Activated CD4-positive, CD25-positive, alpha-beta regulatory T cell treated with anti-CD3 and anti-CD28 coated beads, Interleukin-2, amount 50 U/mL, for 24 hours (primary cell): ENCODE results near the gene ATG14.
"Not testable (repeated sequence)": the region's sequence is repeated elsewhere in the genome, so short reads cannot be mapped to it uniquely, and the experiment has no call there.

ENCODE experiments used
- ATAC-seq, 2 donors: fragments of 150-1000 bp; cut with Tn5 transposase; one replicate each; pipeline ENCODE4 v1.10.0; 2021; ENCODE audit warnings: mild to moderate bottlenecking in 1 of 2, moderate library complexity in 1 of 2

ATG14 gene, protein sequence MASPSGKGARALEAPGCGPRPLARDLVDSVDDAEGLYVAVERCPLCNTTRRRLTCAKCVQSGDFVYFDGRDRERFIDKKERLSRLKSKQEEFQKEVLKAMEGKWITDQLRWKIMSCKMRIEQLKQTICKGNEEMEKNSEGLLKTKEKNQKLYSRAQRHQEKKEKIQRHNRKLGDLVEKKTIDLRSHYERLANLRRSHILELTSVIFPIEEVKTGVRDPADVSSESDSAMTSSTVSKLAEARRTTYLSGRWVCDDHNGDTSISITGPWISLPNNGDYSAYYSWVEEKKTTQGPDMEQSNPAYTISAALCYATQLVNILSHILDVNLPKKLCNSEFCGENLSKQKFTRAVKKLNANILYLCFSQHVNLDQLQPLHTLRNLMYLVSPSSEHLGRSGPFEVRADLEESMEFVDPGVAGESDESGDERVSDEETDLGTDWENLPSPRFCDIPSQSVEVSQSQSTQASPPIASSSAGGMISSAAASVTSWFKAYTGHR

DNA sequence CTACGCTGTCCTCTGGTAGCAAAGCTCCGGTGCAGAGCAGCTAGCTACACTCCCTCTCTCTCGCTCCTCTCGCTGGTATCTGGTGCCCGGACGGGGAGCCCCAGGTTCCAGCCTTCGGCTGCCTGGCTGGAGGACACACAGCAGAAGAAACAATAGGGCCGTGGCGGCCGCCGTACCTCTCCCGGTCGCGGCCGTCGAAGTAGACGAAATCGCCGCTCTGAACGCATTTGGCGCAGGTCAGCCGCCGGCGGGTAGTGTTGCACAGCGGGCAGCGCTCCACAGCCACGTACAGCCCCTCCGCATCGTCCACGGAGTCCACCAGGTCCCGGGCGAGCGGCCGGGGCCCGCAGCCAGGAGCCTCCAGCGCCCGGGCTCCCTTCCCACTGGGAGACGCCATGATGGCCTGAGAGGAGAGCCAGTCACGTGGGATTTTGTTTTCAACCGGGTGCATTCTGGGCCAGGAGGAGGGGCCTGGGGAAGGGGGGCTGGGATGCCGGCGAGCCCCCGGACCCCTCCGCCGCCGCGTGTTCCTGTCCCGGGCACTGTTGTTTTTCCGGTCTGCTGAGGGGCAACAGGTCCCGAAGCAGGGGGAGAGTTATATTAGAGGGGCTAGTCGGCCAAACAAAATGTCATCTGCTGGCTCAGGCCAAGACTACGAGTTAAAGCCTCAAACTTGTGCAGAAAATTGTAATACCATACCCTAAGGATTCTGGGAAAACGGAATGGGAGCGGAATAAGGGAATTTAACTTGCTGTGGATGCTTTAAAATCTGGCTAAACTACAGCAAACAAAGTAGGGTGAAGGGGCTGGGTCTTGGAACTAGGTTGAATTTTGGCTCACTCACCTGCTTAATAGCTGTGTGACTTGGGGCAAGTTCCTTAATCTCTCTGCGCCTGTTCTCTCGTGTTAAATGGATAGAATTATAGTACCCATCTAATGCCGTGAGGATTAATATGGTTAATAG is at the start of gene ATG14:
TSS of gene ATG14 (minus strand) at position 405 of the 964 bp plus-strand sequence. CDS start at position 397, 8 bp downstream.
- peak; percentile 97 to 98 for ATAC-seq

DNA sequence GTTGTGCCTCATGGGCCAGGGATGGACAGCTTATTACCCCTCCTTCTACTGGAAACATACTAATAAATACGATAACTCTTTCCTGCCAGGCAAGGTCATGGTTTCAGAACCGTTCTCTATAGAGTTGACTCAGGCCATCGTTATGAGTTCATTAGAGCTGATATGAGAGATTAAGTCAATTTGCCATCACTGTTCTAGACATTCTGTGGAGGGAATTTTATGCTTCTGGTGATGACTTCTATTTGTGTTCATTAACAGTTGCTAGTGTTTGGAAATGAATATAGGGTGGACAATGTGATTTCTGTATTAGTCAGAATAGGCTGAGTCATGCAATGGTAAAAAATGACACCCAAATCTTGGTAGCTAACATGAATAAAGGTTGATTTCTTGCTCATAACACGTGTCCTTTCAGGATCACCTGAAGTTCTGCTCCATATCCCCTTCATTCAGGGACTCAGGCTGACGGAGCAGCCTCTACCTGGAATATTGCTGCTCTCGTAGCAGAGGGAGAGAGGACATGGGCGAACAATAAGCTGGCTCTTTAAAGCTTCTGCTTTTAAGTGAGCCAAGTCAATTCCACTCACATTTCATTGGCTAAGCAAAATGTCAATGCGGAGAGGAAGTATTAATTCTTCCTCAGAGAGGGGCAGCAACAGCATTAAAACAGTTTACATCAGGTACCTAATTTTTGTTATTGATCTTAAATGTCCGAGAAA is 47.3 kb upstream of the ATG14 start:
- ATAC-seq: peak; percentile 84 to 89

DNA sequence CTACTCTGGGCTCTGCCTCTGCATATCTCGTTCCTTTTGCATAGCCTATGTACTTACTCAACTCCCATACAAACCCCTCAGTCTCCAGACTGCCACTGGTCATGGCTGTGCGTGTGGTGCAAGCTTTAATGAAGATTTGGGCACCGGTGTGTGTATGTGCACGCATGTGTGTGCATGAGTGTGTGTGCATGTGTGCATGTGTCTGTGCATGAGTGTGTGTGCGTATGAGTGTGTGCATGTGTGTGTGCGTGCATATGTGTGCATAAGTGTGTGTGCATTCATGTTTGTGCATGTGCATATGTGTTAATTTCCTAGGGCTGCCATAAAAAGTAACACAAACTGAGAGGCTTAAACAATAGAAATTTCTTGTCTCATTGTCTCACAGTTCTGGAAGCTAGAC is 45.9 kb upstream of the ATG14 start:
- no peak for ATAC-seq

DNA sequence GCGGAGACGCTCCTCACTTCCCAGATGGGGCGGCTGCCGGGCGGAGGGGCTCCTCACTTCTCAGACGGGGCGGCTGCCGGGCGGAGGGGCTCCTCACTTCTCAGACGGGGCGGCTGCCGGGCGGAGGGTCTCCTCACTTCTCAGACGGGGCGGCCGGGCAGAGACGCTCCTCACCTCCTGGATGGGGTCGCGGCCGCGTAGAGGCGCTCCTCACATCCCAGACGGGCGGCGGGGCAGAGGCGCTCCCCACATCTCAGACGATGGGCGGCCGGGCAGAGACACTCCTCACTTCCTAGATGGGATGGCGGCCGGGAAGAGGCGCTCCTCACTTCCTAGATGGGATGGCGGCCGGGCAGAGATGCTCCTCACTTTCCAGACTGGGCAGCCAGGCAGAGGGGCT is 44.8 kb upstream of the ATG14 start:
- ATAC-seq: not testable (repeated sequence)

DNA sequence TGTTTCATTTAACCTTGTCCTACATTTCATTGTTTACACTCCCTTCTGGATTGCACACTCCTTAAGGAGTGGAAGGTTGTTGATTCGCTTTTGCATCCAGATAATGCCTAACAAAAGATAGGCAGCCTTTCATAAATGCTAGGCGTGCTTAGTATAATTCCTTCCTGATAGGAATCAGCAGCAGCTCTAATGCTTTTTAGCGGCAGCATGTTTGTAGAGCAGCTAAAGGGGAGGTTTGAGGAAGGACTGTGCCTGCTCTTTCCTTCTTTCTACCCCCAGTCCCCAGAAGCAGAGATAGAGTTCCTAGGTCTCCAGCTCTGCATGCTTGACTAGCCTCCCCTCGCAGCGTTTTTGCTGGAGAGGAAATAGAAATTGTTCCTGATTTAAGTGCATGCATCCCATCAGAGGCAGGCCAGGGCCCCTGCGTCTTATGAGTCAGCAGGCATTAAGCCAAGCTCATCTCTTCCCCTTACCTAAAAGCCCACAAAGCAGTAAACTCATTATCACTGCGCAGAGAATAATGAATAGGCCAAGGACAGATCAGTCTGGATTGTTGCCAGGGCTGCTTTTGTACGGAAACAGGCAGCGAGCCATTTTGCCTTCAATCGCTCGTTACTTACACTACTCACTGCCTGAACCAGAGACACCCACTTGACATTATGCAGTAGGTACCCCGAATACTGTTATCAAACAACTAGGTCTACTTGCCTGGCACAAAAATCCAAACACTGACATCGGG is 42.8 kb upstream of the ATG14 start:
- no peak for ATAC-seq

DNA sequence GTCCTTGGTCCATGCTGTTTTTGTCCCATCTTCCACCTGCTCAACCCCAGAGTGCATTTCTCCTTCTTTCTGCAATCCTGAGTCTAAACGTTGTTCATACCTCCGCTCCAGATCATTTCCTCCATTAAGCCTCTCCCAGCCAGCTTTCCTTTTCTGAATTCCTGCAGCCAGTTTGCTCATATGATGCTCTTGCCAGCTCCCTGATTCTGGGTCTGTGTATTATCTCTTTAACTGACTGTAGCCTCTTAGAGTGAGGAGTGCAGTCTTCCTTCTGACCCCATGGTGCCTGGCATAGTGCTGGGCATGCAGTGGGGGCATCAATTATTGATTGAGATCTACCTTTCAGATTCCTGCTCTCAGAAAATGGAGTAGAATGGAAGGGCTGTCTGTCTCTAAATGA is 40.3 kb upstream of the ATG14 start:
- no peak for ATAC-seq

DNA sequence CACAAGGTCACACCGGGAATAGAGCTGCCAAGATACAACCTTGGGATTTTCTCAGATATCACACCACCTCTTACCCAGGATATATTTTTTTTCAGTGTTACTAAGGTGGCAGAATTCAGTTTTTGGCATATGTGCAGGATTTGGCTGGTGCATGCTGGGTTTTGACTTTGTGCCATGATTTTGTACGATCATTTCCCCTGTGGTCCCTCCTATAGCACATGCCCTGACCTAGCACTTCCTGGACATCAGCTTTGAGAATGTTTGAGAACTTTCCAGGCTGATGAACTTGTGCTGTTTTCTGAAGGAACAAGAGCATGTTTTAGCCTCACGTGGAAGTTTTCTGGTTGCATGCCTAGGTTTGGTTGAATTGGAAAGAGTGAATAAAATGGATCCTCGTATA is 39.8 kb upstream of the ATG14 start:
- ATAC-seq: no peak

DNA sequence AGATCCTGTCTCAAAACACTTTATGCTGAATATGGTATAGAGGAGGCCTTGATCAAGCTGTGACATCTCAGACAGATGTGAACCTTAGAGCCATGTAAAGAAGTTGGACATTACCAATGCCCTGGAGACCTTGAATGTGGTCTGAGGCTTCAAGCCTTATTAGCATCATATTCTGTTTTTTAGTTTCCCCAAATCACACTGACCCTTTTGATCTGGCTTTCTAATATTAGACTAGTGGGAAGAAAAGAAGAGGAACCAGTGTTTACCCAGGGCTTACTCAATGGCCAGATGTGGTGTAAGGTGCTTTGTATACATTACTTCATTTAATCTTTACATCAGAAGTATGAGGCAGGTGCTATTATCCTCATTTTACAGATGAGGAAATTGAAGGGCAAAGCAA is 39.4 kb upstream of the ATG14 start:
- no peak for ATAC-seq

DNA sequence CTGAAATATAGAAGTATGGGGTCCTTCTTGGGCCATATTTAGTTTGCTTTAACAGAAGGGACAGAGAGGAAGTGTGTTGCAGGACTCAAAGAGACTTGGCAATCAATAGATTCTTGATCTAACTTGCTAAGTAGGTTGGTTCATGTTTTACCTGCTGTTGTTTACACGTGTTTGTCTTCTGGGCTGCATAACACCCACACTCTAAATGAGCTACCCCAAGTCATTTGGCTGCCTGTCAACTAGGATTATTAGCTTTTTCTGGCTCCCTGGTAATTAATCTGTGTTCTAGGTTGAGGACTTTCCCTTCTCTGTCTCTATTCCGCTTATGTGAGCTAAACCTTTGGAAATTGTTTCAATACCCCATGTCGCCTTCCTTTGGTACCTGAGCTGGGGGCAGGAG is 38.9 kb upstream of the ATG14 start:
- ATAC-seq: no peak

DNA sequence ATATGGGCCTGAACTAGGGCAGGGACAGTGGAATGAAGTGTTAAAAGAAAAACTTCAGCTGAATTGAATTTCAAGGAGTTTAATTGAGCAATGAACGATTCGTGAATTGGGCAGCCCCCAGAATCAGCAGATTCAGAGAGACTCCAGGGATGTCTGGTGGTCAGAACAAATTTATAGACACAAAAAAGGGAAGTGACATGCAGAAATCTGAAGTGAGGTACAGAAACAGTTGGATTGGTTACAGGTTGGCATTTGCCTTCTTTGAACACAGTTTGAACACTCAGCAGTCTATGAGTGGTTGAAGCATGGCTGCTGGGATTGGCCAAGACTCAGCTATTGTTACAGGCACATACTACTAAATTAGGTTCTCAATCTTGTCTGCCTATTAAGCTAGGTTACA is 38.5 kb upstream of the ATG14 start:
- no peak for ATAC-seq

DNA sequence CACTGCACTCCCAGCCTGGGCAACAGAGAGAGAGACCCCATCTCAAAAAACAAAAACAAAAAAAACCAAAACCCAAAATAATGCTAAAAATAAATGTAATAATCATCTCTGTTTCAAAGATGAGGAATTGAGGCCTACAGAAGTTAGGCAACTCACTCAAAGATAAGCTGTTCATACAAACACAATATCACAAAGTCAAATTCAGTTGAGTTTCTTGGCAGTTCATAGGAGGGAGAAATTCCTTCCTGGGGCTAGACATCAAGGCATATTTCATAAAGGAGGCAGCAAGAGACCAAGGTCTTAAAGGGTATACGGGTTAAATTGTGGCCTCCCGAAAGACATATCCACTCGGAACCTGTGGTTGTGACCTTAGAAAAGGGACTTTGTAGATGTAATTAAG is 37.5 kb upstream of the ATG14 start:
- no peak for ATAC-seq

DNA sequence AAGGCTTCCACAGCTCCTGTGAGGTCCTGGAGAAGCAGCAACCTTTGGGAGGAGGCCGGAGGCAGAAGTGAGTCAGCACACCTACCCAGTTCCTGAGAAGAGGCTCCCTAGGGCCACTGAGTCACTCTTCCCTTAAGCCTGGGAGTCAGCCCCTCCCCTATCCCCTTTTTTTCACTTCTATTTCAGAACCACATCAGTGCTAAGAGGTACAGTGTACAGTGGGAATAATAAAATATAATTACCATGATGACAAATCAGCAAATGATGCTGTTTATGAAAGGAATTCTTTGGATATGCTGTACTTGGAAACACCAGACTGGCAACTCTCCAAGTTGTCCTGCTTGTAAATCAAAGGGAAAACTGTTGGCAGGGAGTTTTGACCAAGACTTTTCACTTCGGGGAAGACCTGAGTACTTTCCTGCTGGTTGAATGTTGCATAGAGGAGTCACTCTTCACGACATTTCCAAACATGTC is 36.5 kb upstream of the ATG14 start:
- no peak for ATAC-seq

DNA sequence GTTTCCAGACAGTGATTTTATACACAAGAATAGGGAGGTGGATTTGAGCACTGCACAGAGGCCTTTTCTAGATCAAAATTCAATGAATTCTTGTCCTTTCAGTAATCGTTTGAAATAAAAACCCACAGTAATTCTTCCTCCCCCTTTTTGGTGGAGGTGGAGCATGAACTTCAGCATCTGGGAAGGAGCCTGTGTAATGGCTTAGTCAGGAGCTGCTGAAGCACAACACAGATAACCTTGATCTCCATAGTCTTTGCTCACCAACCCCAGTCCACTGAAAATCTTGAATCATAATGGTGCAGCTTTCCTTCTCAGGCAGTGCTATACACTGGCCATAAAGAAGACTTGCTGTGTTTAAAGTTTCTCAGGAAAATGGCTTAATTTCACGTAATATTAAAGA is 35.2 kb upstream of the ATG14 start:
- ATAC-seq: no peak

DNA sequence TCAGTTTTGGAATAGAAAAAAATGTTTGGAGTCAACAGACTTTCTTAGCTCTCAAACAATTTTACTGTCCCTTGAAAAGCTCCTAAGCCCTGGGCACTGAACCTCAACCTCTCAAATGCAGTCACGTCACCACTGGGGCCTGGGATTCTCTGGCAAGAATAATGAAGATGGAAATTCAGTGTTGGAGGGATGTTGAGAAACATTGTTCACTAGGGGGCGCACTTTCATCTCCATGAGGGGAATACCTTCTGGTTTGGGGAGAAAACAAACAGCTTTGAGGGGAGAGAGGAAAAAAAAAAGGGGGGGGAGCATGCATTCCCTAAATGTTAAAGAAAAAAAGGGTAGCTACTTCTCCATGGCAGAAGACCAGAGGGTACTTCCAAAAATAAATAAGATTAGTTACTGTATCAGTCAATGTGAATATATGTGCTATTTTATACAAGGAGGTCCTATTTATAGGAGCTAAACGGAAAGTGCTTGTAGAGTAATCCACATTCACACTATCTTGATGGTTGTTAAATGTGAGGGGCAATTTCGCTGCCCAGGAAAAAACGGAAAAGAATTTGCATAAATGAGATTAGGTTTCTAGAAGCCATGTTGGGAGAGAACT is 34.6 kb upstream of the ATG14 start:
- peak in 1 of 2 donors; percentile 38 for ATAC-seq

DNA sequence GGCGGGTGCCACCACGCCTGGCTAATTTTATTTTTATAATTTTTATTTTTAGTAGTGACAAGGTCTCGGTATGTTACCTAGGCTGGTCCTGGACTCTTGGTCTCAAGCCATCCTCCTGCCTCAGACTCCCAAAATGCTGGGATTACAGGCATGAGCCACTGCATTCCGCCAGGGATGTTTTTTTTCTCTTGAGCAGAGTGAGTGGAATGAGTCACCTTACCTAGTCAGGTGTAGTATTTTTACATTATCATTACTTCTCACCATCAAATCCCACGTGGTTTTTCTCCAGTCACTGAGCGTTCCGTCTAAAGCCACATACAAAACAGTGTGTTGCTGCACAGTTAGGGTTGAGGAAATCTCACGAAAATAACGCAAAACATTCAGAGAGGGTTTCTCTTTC is 29.7 kb upstream of the ATG14 start:
- ATAC-seq: no peak

DNA sequence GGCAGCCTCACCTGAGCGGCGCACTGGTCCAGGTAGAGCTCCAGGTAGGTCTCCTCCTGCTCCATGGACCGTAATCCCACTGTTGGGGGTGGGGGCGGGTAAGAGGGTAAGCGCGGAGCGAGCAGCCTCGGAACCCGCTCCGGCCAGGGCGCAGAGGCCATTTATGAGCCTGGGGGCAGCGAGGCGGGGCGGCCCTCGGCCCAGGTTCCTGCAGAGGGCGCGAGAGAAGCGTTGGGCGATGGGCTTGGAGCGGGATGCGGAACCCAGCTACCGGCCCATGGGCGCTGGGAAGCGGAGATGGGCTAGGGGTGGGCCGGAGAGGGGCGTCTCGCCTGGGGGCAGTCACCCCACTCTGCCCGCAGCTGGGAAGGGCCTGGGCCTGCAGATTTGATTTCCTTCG is 28.8 kb upstream of the ATG14 start, which contains the start of gene TBPL2:
TSS of gene TBPL2 (minus strand) at position 232 of the 400 bp plus-strand sequence. CDS start at position 65, 167 bp downstream.
- no peak for ATAC-seq

DNA sequence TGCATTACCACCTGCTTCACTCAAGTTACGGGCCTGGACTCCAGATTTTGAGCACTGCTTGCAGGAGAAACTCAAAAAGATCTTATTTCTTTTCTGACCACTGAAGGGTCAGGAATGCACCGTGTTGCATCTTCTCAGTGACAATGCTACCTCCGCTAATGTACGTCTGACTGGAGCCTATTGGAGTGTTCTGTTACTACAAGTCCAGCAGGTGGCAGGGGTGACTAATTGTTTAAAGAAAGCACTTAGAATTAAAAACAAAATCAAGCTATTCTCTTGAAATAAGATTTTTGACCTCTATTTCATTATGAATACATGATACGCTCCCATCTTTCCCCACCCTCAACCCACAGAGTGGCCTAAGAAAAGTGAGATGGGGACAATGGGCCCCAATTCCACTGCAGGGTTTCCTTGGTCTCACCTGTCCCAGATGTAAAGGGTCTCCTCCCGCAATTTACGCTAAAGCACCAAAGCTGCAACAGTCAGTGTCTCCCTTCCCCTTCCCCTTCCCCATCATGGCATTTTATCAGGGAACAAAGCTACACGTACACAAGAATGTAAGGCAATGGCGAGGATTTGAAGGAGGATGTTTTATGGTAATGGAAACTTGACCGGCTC is 26.5 kb upstream of the ATG14 start:
- ATAC-seq: no peak

DNA sequence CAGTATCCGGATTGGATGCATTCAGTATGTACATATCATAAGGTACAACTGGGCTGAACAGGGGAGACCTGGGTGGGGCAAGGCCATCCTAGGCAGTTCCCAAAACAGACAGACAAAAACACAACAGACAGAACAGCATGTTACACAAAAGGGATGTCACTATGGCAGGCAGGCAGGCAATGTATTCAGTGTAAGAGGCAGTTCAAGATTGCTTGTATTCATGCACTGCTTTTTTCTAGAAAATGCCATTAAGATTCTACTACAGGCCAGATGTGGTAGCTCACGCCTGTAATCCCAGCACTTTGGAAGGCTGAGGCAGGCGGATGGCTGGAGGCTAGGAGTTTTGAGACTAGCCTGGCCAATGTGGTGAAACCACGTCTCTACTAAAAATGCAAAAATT is 25.3 kb upstream of the ATG14 start:
- no peak for ATAC-seq

DNA sequence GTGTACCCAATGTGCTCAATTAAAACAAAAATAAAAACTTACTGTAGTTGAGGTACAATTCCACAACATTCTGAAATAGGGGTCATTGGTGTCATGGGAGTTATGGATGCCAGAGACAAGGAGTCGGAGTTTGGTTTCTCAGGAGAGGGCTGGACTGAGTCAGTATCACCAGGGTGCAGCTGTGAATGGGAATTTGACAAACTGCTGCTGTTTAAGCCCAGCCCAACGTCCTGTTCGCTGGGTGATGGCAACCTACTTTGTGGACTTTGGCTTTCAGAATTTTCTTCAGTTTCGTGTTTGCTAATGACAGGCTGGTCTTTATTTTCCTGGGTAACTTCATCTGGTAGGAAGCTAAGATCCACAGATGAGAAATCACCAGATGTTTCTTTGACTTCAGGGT is 24.9 kb upstream of the ATG14 start:
- ATAC-seq: no peak

DNA sequence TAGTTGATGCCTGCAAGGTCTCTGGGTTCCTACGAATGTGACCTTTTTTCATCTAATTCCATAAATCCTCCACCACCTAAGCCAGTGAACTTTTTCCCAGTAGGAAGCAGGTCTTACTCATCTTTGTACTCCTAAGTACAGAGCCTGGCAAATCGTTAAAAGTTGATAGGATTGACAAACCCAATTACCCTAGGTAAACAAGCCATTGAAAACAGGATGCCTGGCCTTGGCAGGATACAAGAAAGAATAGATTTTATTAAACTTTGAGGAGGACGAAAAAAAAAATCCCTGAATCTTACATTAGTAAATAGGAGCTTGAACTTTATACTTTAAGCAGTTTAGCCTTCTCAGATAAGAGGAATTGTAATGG is 23.2 kb upstream of the ATG14 start:
- ATAC-seq: no peak
